Medulla oblongata (tissue), 1 donor: Measurements from ENCODE around the gene CACNA1G.

Source experiments
- DNase-seq: peaks from one replicate; pipeline ENCODE4 v3.0.0-alpha.2; 2015; ENCODE audit errors: extremely low spot score

Gene CACNA1G

GRCh38 chr17:50560185-50560824 is at the start of gene CACNA1G:
CACNA1G (plus strand) TSS chr17:50560715; CDS start chr17:50561460, 745 bp downstream.
- DNase-seq: peak; percentile 78

DNA sequence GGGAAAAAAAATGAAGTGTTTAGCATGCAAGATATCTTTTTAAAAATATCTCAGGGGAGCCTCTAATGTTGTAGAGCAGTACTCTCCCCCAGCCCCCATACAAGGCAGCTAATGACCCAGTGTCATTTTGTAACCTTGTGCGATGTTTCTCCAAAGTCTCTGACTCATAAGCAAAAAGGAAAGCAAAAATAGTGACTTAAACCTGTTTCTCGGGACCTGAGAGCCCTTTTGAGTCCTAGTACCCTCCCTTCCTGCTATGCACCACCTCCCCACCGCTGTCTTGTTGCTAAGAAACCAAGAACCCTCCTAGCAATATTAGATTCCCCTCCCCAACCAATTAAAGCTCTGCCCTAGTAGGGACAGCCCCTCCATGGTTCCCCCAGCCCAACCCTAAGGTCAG is 49.5 kb upstream of the CACNA1G start:
- no peak for DNase-seq

- DNase-seq: no peak
Measured at GRCh38 chr17:50513495-50513894, 47.0 kb upstream of the CACNA1G start.

GRCh38 chr17:50514388-50514787 is 46.1 kb upstream of the CACNA1G start:
- no peak for DNase-seq

- peak; percentile 11 for DNase-seq
Measured at GRCh38 chr17:50514936-50515702, 45.4 kb upstream of the CACNA1G start.

DNA sequence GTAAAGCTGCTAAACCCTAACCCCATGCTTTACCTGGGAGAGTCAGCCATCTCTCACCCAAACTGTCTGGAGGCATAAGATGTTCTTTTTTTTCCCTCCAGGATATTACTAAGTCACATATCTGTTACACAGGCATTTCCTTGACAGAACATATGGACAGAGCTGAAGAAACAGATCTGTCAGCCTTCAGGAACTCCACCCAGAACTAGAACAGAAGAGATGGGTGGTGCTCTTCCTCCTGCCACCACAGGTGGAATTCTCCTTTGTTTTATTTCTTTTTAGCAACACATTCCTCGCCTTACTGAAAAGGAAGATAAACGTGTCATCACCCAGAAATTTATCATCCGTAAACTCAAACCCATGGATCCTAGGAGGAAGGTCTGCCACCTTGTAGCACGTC is 43.5 kb upstream of the CACNA1G start:
- no peak for DNase-seq

DNA sequence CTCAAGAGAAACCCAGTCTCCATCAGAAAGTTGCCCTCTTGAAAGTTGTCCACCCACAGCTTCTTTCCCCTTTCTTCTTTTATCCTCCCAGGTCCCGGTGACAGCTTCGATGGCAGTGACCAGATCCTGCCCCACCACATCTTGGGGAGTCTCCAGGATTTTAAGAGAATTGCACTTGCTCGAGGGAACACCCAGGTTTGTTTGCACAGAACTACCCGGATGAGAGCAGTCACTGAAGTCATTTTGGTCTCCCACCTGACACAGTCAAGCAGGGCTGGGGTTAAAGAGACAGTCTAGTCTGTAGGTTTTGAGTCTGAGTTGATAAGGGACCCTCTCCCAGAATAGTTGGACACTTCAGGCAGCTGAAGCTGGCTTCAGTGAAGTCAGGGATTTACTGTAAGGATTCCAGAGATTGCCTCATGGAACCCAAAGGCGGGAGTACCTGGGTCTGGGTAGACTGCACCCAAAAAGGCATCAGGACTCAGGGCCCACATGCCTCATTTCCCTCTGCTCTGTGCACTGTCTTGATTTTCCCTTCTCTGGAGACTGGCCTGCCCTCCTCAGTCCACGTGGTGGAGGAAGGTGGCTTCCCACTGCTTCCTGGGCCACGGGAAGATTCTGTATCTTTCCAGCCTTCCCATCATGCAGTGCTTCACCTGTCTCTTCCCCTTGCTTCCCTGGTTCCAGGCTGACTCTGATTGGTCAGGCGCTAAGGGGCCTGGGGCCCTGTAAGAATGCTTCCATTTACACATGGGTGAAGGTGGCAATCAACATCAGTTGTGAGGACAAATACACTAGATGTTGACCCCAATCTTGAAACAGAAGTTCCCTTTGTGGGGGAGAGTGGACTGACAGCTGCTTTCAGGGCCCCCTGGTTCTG is 42.8 kb upstream of the CACNA1G start:
- no peak for DNase-seq

DNA sequence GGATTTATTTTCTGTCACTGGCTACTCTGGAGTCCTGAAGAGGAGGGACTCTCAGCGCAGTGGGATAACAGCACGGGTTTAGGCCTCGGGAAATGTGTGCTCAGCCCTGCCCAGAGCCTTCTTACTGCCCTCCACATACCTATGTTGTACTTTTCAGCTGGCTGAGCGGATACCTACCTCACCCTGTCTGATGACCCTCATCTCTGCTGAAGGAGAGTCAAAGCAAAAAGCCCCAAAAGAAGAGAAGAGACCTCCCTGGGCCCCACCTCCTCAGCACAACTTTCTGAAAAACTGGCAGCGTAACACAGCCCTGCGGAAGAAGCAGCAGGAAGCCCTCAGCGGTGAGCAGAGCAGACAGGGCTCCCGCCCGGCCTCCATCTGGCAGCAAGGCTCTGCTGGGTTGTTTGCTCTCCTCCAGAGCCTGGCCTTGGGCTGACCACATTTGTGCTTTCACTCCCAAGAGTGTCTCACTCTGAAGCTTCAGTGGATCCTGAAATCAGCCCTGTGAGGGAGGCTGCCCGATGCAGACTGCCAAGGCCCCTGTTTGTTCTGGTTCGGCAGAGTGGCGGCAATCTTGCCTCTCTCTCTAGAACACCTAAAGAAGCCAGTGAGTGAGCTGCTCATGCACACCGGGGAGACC is 42.0 kb upstream of the CACNA1G start:
- DNase-seq: no peak

DNA sequence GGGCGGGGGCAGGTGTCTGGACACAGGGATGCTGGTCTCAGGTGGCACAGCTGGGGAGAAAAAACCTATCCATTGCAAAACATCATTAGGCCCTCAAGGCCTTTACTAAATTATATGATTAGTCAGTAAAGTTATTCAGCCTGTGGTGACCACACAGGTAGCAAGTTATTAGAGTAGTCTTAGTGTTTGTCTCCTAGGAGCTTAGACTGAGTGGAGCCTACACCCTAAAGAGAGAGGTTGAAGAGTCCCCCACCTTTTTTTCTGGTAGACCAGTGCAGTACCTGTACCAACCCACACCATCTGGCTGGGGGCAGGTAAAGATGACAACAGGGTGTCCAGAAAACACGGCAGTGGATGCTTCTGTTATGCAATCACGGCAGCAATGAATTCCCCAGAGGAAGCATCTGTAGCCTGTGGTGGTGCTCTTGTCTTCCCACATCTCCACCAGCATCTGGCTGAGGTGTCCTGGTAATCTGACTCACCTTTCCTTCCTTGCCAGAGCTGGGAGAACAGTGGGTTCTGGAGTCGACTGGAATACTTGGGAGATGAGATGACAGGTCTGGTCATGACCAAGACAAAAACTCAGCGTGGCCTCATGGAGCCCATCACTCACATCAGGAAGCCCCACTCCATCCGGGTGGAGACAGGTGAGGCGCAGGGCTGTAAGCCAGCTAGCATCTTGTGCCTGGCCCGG is 41.2 kb upstream of the CACNA1G start:
- DNase-seq: no peak

GRCh38 chr17:50520483-50520882 is 40.0 kb upstream of the CACNA1G start:
- DNase-seq: no peak

- no peak for DNase-seq
Measured at GRCh38 chr17:50521514-50521913, 39.0 kb upstream of the CACNA1G start.

- DNase-seq: no peak
Measured at GRCh38 chr17:50522766-50523165, 37.7 kb upstream of the CACNA1G start.

- DNase-seq: no peak
Measured at GRCh38 chr17:50523208-50523607, 37.3 kb upstream of the CACNA1G start.

- no peak for DNase-seq
Measured at GRCh38 chr17:50524838-50525237, 35.7 kb upstream of the CACNA1G start.

- DNase-seq: no peak
Measured at GRCh38 chr17:50527155-50527762, 33.3 kb upstream of the CACNA1G start.

DNA sequence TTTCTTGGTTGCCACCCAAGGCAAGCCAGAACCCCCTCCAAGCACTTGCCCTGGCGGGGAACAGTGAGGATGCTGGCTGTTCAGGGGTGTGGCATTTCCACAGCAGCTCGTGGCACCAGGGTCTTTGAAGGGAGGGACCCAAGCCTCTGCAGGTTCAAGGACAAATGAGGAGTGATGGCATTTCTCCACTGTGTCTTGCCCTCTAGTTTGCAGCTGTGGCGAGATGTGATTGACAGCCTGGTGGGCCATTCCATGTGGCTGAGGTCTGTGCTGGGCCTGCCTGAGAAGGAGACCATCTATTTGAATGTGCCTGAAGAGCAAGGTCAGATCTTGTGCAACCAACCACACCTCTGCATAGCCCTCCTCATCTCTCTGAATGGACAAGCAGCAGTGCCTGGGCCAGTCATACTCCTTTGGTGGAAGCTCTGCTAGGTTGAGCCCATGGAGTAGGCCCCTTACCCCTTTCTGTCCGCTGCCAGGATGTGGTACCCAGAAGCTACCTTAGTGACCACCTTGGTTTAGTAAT is 32.5 kb upstream of the CACNA1G start:
- no peak for DNase-seq

- no peak for DNase-seq
Measured at GRCh38 chr17:50529849-50530248, 30.7 kb upstream of the CACNA1G start.

DNA sequence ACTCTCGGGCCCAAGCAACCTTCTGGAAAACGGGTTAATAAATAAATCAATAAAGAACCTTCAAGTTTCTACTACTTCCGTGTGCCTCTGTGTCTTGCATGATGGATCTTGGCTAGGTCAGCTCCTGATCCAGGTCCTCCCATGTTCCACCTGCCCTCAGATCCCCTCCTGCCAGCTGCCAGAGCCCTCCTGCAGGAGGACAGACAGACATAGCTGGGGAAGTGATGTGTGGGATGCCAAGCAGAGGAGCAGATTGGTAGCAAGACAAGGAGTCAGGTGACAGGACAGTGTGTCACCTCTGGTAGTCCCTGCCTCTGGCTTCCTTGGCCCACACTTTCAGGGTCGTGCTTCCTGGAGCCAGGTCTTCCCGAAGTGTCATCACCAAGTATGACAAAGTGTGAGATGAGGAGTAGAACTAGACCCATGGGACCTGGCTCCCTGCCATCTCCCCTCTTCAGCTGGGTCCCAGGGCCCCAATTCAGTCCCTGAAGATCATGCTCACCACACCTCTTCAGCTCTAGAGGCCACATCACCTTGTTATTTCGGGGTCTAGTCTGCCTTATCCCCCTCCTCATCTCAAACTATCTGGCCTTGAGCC is 29.0 kb upstream of the CACNA1G start:
- no peak for DNase-seq

DNA sequence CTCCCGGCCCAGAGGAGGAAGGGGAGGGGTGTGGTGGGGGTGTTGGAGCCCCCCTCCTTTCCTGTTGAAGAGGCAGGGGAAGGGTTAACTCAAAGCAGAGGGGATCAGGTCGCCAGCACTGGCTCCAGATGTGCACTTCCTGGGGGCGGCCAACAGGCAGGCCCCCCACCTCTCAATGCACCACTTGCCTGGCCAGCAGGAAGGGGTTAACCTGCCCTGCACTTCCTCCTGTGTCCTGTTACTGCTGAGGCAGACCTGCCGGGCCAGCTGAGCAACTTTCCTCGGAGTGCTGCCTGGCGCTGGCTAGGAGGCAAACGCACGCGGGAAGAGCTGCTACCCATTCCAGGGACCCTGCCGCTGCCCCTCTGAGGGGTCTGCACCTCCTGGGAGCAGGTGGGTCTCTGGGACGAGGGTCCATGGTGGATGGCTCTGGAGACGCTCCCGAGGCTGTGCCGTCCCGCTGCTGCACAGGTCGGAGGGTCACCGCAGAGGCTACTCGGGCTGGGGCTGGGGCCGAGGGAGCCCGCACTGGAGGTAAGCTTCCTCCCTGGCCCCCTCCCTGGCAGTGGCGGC is 28.0 kb upstream of the CACNA1G start, which contains the start of gene EPN3:
EPN3 (plus strand) TSS at position 284 of the 573 bp plus-strand sequence. CDS start 3,822 bp downstream, outside the sequence.
- no peak for DNase-seq

DNA sequence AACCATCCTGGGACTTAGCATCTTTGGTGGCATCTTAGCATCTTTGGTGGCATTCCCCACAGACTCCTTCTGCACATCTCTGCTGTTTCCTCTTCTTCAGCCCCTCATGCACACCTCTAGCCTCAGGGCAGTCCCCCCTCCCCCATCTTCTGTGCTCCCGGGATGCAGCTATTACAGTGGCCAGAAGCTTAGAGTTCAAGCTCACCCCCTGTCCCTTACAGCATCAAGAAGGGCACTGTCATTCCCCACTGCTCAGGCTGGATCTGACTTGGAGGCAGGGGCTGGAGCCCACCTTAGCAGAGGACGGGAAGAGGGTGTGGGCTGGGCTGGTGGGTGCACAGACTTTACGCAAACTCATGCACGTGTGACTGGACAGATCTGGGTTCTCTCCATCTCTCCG is 27.3 kb upstream of the CACNA1G start:
- DNase-seq: no peak
